ENCODE data around the gene RSPRY1.

Gene RSPRY1
- total RNA-seq = 26.1 to 36.2 (median 34.1) reads per million in 4 donors

DNA sequence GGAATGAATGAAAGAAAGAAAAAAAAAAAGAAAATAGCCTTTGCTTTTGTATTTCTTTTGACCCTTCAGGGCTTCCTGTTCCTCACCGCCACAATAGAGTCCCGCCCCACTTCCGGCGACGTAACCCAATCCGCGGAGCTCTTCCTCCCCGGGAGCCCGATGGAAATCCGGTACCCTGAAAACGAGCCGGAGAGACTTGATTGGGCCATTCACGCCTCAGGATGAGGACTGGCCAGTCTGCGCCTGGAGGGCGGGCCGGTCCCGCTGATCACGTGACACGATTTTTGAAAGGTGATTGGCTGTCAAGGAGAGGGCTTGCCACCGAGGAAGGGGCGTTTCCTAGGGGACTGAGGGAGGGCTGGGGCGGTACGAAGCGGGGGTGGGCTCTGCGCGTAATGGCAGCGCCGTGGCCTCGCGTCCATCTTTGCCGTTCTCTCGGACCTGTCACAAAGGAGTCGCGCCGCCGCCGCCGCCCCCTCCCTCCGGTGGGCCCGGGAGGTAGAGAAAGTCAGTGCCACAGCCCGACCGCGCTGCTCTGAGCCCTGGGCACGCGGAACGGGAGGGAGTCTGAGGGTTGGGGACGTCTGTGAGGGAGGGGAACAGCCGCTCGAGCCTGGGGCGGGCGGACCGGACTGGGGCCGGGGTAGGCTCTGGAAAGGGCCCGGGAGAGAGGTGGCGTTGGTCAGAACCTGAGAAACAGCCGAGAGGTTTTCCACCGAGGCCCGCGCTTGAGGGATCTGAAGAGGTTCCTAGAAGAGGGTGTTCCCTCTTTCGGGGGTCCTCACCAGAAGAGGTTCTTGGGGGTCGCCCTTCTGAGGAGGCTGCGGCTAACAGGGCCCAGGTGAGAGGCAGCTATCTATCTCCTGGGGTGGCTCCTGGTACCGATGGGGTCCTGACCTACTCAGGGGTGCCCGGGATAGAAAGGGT, at the start of gene RSPRY1, which contains the start of gene PSME3IP1:
Gene RSPRY1 (plus strand): TSS at position 385 of the 927 bp plus-strand sequence. CDS start 18,330 bp downstream, outside the sequence.
Gene PSME3IP1 (minus strand): TSS at position 95 of the 927 bp plus-strand sequence. CDS start 12,185 bp downstream, outside the sequence.
- peak; percentile 96 to 100 (median 98) for DNase-seq

DNA sequence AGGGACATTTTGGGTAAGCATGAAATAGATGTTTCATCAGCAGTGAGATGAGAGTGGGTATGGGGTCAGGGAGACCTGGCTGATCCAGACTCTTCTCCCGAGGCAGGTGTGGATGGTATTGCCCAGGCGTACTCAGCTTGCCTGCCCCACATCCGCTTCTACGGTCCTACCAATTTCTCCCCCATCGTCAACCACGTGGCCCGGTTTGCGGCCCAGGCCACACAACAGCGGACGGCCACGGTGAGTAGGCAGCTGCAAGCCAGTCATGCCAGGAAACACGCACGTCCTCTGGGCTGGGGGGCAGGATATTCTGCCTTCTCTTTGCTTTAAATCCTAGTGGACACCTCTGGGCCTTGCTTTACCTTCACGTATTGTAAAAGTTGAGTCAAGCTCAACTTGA, 49.1 kb upstream of the RSPRY1 start:
- DNase-seq = no peak

DNA sequence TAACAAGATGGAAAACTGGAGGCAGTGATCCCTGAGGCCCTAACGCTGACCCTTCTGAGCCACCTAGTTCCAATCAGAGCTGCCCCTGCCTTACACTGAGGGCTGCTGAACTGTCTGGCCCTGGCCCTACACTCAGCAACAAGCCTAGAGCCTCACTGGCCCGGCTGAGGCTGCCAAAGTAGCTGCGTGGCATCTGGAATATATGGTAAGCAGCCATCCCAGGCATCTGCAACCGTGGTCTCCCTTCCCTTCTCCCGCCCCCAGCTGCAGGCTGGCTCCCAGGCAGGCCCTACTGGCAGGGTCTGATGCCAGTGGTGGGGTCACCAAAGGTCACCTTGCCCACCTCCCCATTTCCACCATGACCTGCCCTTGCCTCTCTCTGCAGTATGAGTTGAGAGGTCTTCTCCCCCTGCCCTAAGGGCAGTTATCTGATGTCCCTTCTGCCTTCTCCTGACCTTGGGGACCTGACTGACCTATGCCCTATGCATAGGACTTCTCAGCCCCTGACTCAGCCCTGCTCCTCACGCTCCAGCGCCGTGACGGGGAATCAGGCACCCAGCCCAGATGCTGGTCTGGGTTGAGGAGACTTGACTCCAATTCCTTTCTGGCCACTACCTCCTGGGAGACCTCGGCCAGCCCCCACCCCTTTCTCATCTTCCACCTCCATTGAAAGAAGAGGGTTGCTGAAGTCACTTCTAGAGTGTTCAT, 48.4 kb upstream of the RSPRY1 start:
- DNase-seq = no peak

DNA sequence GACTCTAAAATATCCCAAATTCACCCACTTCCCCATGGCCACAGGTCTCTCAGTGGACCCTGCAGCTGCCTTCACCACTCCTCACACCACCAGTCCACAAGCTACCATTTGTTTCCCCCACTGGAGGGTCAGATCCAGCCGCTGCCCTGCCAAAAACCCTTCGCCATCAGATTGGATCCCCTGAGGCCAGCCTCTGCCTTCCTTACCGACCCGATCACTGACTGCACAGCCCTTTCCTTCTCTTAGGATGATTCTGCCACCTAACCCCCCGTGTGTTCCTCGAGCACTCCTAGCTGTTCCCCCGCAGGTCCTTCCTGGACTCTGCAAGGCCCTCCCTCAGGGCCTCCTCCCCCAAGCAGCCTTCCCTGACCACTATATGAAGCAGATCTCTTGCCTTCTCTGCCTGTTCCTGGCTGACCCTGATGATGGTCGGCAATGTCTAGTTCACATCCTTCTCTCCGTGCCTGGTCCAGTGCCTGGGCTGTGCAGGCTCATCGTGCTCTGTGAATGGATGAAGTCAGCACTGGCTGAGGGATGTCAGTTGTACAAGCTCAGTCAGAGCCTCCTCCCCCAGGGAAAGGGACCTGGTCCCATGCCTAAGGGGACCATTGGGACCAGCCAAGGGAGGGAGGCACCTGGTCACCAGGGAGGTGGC, 47.7 kb upstream of the RSPRY1 start:
- no peak for DNase-seq

DNA sequence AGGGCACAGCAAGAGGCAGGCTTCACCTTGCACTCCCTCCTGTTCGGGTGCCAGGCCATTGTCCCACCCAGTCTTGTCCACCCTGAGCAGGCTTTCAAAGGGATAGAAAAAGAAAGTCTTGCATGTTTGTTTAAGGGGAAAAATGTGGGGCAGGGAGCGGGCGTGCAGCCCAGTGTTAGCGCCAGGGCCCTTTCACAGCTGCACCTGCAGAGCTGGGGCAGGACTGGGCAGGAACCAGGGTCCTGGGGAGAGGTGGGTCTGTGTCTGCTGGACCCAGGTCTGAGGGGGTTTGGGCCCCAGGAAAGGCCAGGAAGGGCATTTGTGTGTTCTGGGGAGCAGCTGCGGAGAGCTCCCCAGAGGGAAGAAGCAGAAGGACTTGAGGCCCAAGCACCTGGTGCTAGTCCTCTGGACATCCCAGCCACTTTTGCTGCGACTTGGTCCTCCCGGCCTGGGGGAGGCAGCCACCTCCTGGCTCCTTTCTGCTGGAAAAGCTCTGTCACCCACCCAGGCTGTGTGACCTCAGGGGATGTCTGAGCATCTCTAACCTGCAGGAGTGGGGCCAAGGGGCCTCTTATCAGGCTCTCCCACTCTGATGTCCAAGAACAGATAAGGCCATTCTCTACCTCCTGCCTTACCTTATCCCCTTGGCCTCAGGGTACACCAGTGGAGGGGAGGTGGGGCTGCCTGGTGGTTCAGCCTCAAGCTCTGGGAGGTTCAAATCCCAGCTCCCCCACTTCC, 45.0 kb upstream of the RSPRY1 start:
- no peak for DNase-seq

DNA sequence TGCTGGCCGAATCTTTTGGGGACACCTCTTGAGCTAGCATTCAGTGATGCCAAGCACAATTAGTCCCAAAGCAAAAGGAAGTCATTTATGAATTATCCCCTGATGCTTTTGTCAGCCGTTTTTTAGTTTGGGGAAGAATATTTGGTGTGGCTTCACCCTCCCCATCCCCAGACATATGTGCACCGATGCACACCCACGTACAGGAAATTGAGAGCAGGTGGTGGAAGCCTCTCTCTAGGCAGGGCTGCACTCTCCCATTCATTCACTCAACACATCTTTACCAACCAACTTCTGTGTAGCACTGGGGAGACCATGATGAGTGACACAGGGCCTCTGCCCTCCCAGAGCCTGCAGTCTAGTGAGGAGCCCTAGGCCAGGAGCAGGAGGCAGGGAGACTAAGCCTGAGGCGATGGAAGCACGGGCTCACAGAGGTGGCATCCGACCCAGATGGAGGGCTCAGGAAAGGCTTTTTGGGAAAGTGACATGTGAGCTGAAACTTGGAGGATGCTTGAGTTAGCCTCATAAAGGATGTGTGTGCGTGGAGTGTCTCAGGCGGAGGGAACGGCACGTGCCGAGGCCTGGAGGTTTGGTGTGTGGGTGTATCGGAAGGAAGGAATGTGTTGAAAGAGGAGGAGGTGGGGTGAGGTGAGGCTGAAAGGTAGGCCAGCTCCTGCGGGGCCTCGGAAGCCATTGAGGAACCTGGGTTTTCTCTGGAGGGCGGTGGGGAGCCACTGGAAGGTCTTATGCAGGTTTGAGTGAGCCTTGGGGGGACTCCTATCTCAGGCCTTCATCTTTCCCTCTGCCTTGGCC, 44.1 kb upstream of the RSPRY1 start:
- DNase-seq = peak in 1 of 5 donors; percentile 32

DNA sequence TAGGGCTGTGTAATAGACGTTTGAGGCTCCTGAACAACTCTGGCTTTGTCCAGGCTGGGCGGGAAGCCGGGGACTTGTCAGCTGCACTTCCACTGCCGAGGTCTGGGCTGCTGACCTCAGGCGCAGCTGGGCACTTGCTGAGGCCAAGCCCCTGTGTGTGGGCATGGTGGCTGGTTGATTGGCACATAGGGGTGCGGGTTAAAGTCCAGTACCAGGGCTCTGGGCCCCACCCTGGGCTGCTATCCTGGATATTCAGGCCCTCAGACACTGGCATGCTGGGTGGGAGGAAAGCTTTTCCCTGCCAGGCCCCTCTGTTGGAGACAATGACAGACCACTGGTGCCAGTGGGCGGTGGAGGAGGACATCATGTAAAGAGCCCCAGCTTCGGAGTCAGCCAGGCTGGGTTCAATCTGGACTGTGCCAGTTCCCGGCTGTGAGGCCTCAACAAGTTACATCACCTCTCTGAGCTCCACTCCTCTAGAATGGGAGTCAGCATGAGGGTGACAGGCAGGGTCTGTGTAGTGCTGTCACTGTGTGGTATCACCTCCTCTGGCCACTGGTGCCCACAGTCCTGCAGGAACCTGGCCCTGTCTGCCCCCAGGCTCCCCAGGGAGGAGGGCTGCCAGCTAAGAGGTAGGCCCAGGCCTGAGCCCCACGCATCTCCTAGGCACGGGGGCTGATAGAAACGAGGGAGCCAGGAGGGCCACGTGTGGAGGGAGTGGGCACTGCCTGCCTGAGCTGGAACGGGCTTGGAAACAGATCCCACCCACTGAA, 42.8 kb upstream of the RSPRY1 start:
- DNase-seq = no peak

DNA sequence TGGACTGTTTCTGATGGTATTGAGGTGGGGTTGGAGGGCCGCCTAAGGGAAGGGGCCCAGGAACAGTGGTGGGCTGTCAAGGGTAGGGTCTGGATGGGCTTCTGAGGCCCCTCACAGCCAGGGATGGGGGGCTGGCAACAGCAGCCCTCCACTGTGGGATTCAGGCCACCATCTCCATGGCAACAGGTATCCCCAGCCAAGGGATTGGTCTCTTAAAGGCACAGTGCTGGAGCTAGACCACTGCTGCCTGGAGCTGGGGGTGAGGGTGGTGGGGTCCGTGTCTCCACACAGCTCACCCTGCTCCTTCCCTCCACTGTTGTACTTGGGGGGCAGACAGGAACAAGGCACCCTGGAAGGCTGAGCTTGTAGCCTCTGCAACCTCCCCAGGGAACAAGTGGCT, 42.1 kb upstream of the RSPRY1 start:
- no peak for DNase-seq

DNA sequence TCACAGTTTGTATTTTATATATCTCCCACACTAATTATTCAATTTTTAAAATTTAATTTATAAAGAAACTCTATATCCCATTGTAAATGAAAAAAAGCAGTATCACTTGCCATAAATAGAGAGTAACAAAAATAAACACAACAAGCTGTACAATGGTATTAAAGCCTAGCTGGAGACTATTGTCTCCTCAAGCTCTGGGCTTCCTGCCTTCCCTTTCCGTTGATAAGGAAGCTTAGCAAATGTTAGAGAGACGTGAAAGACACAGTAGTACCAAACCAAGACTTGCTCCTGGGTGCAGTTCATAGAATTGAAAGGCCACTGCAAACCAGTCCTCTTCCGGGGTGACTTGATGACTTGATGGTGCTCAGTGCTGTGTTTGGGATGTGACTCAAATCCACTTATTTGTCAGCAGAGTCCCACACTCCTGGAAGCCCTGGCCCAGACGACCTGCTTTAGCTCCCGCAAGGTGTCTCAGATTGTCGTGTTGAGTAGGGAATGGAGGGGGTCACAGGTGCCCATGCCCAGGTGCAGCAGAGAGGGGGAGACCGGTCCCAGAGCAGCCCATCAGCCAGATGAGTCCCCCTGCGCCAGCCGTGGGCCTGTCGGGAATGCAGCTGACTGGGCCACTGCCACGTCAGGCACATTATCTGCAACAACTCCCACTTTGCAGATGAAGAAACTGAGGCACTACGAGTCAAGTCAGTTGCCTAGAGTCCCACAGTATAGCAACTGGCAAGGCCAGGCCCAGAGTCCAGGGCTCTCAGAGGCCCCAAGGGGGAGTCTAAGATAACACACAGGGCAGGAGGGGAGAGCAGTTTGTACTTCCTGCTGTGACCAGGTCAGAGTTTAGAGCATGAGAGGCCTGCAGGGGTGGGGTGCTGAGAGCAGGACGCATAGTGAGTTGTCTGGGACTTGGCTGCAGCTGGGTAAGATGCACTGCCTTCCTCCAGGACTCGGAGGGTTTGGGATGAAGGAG, 40.8 kb upstream of the RSPRY1 start:
- no peak for DNase-seq

DNA sequence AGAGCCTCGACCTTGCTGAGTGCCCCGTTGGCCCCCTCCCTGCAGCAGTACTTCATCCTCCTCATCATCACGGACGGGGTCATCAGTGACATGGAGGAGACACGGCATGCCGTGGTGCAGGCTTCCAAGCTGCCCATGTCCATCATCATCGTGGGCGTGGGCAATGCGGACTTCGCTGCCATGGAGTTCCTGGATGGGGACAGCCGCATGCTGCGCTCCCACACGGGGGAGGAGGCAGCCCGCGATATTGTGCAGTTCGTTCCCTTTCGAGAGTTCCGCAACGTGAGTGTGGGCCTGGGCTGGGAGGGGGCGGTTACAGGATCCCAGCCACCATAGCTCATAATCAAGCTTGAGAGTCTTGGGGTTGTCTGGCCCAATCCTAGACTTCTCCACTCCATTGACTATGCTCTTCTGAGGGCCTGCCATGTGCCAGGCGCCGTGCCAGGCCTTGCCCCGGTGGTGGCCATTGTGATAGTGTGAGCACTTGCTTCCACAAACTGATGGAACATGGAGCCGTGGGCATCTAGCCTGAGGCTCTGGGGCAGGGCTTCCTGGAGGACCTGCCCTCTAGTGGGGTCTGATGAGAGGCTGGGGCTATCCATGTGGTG, 40.0 kb upstream of the RSPRY1 start:
- DNase-seq = no peak

DNA sequence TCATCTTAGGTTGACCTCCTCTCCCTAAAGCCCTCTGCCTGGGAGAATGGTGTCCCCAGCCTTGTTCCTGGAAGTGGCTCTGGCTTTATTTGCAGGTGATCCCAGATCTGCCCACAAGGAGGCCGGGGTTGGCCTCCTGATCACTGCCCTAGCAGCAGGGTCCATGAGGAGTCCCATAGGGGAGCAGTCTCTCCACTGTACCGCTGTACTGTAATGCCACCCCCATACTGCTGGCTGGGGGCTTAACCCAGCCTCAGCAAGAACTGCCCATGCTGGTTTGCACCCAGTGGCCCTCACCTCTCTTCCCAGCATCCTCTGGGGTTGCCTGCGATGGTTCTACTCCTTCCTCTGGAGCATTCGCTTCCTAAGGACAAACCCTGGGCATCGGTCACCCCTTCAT, 39.4 kb upstream of the RSPRY1 start:
- no peak for DNase-seq

DNA sequence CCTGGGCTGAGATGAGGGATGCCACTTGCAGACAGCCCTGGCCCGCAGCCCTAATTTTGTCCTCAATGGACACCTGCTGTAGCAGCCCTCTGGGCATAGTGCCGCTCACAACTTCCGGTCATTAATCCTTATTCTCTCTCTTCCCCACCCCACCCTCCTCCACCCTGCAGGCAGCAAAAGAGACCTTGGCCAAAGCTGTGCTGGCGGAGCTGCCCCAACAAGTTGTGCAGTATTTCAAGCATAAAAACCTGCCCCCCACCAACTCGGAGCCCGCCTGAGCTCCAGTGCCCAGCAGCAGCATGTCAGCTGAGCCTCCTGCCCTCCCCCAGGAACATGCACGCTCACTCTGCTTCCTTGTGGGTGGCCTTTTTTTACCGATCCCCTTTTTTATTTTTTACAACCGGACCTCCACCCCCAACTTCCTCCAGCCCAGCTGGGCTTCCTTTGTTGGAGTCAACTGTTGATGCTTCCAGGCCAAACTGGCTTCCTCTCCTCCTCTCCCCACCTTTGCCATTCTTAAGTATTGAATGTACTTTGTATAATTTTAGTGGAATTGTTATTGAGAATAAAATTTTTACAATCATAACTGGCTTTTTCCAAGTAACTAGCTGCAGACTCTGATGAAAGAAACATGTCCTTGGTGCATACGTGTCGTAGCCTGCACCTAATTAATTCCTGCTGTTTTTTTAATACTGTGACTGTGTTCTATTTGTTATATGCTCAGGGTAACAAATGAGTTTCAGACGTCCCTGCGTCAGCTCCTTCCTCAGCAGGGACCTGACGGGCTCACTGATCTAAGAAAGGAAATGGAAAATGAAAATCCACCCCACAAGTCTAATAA, 38.5 kb upstream of the RSPRY1 start:
- DNase-seq = no peak

DNA sequence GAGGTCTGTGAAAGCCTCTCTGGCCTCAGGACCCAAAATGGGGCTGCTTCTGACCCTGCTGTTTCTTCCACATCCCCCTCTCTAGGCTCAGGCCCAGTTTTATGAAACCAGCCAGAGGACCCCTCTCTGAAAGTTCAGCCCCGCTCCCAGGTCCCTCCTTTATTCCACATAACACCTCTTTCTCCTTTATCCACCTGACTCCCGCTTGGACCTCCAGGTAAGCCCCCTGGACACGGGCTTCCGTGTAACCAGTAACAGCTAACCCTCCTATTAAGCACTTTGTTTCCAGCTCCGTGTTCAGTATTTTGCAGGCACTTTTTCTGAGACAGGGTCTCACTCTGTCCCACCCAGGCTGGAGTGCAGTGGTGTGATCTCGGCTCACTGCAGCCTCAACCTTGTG, 37.6 kb upstream of the RSPRY1 start:
- no peak for DNase-seq

DNA sequence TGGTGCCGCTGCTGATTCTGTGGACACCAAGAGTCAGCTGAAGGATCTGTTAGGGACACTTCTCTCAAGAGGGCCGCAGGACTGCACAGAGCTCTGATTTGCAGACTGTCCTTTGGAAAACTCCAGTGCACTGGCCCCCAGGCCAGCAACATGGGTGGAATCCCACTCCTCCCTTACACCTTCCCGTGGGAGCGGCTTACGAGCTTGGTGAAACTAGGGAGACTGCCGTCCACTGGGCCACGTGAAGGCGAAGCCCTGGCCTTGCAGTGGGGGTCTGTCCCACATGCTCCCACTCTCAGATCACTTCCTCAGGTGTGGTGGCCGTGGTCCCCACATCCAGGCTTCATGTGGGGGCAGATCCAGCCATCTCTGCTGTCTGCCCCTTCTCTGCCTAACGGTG, 36.7 kb upstream of the RSPRY1 start:
- no peak for DNase-seq

DNA sequence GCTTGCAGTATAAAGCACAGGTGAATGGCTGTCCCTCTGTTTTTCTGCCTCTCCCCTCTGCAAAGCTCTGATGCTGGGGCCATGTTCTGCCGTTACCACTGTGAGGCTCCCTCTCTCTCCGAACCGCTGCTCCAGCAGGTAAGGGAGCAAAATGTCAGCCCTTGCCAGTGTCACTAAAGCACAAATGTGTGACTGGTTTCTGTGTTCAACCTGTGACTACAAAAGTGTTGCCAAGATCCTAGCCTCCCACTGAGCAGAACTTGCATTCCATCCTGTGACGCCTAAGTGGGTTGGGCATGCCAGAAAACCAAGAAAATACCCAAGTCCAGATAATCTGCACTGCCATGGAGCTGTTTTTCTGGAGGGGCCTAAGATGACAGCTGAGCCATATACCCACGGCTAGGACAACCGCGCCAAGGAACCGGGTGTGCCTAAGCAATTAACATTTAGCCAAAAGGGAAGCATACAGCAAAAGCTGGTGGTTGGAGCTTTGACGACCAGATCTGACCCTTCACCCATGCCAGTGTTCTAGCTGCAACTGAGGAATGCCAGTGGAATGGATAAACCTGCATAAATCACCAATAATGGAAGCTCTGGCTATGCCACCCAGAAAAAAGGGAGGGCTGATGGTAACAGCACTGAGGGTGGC, 35.3 kb upstream of the RSPRY1 start:
- DNase-seq = no peak

DNA sequence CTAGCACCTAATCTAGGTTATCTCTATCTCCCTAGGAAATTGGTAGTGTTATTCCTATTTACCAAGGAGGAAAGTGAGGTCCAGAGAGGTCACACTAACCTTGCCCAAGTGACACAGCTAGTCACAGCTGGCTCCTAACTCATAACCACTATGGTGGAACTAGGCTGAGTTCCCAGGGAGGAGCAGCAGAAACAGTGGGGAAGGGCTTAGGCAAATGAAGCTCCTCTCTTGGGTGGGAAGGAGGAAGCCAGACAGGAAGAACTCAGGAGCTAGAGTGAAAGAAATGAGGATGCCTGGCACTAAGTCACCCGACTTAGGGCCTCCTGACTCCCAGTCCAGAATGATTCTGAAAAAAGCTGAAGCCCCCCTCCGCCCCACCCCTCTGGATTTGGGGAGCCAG, 34.8 kb upstream of the RSPRY1 start:
- no peak for DNase-seq

All from T-helper 1 cell (primary cell).